PC-9 (cell line): Measurements from ENCODE around the gene NALCN.

ENCODE experiments used
- CTCF ChIP-seq: fragments of 200-600 bp; sonication (generic); conservative IDR thresholded peaks from 2 replicates; pipeline ENCODE4 v1.6.1; 2017; ENCODE audit warnings: mixed run types, antibody characterized with exemption, mild to moderate bottlenecking, moderate library complexity
- EZH2 ChIP-seq: fragments of 200-600 bp; sonication (generic); IDR thresholded peaks from 2 replicates; pipeline ENCODE4 v1.8.0; 2017; ENCODE audit warnings: antibody characterized with exemption, low read depth

GRCh38 chr13:101398920-101399319 lies 17.4 kb downstream of the NALCN start:
- TF ChIP-seq CTCF (no peak), EZH2 (no peak)
